Heart right ventricle (tissue), 16 donors: ENCODE data around the gene JPT1. TPM values are rescaled to one million over a fixed set of nuclear protein-coding genes. Genes with fewer than 3 reads are reported as not detected.
"Not testable (repeated sequence)": the region's sequence is repeated elsewhere in the genome, so short reads cannot be mapped to it uniquely, and the experiment has no call there.

Experiments used
- ATAC-seq, 8 donors: fragments of 200-7000 bp; cut with Tn5 transposase; one replicate each; pipeline ENCODE4 v1.9.1; 2020; ENCODE audit warnings: mild to moderate bottlenecking in 8 of 8, moderate library complexity in 8 of 8, moderate number of reproducible peaks in 1 of 8
- DNase-seq, 2 donors: peaks; one replicate each; pipeline ENCODE4 v3.0.0-alpha.2; 2020
- H3K27ac ChIP-seq, 10 donors: fragments of 200-600 bp; sonication (generic) in 2 of 10; one replicate each; pipeline versions ENCODE4 v1.5.0 to v1.8.0; 2020 to 2022; ENCODE audit warnings: mild to moderate bottlenecking in 3 of 10
- H3K27me3 ChIP-seq, 7 donors: fragments of 200-600 bp; one replicate each; pipeline ENCODE4 v1.8.0; 2021 to 2022; ENCODE audit warnings: mild to moderate bottlenecking in 2 of 7
- H3K36me3 ChIP-seq, 9 donors: fragments of 200-600 bp; sonication (generic) in 1 of 9; one replicate each; pipeline versions ENCODE4 v1.5.0 to v1.8.0; 2020 to 2022; ENCODE audit warnings: mild to moderate bottlenecking in 2 of 9
- H3K4me1 ChIP-seq, 9 donors: fragments of 200-600 bp; sonication (generic) in 1 of 9; one replicate each; pipeline versions ENCODE4 v1.5.0 to v1.8.0; 2020 to 2022; ENCODE audit warnings: mild to moderate bottlenecking in 4 of 9
- H3K4me3 ChIP-seq, 10 donors: fragments of 200-600 bp; sonication (generic) in 2 of 10; one replicate each; pipeline versions ENCODE4 v1.5.0 to v1.8.0; 2020 to 2022; ENCODE audit warnings: mild to moderate bottlenecking in 7 of 10, moderate library complexity in 2 of 10
- H3K9me3 ChIP-seq, 11 donors: fragments of 200-600 bp in 10 of 11; sonication (generic) in 2 of 11; one replicate each; pipeline versions ENCODE4 v1.5.0 to v1.8.0; 2013 to 2022; ENCODE audit warnings: mild to moderate bottlenecking in 2 of 11, control low read depth in 1 of 11, moderate library complexity in 1 of 11
- WGBS, 2 donors: extraction: QIAGEN DNeasy Blood & Tissue Kit; methylation state at CpG; one replicate each; pipeline ENCODE4 v1.1.7; 2013; ENCODE audit warnings: inconsistent platforms in 1 of 2; 5-methylcytosine and 5-hydroxymethylcytosine counted together
- intact Hi-C, 10 donors: fragments of 100-400 bp; cut with DNase I; formaldehyde crosslinking; loops; one replicate each; pipeline versions ENCODE4 v1.11.1 to v1.14.2; 2022
- polyA plus RNA-seq, 2 donors: library from polyadenylated mRNA; stranded (reverse); fragments of 200-250 nt; gene quantifications; one replicate each; pipeline ENCODE4 v1.2.3, GENCODE V29; 2013
- total RNA-seq, 10 donors: library from RNA; stranded (reverse); fragmentation: NEBNext Ultra II Directional in 3 of 10; extraction: Animal tissue kit (Norgen Biotek cat#: 25700) in 3 of 10; gene quantifications; one replicate each; pipeline versions ENCODE4 v1.2.1 to v1.2.4, GENCODE V29; 2021 to 2023
- TF ChIP-seq, protein P1 (sequence below), 9 donors: fragments of 200-600 bp; sonication (generic) in 2 of 9; IDR thresholded peaks; one replicate each; pipeline versions ENCODE4 v1.5.0 to v1.8.0; 2021 to 2022; ENCODE audit warnings: antibody characterized with exemption in 9 of 9, mild to moderate bottlenecking in 5 of 9, moderate library complexity in 1 of 9
- donor health status: Arrhythmogenic right ventricular cardiomyopathy.
- donor health status: ischemic (EF 13 %, LVEDD 7.1; RV severe dilation, severe dysfunction).
- donor health status: healthy with polysubstance abuse.
- donor health status: DM: no; HTN: yes; CAD: no.
- donor health status: DM: no; HTN: no; CAD: no.
- donor health status: ischemic (EF 25% LVEDD 6.9; RV normal size, moderate dysfunction).
- donor health status: ischemic (EF 25% LVEDD 5.7; RV mildly dilated, moderate dysfunction).
- donor health status: healthy.
- donor health status: DM: yes; HTN: yes; CAD: no.
- donor health status: Ischemic cardiomyopathy.
- donor health status: ischemic (EF 35%, LVEDD 5.7; RV mildly dilated, moderate dysfunction).
- donor health status: nonischemic (EF 11% LVEDD 7.7; RV severe dilation, severe dysfunction).
- donor health status: DM: yes; HTN: yes; CAD: no.
- donor health status: PGD.
- donor health status: ischemic (EF 29% LVEDD 5.4; RV normal size, mild dysfunction).
- donor health status: nonischemic (EF 23%, LVEDD 6.1; RV moderate dilation, normal function).

The JPT1 gene
- total and polyA plus RNA-seq, 12 donors, result 6.7 to 61.6 (median 14.7) TPM

DNA sequence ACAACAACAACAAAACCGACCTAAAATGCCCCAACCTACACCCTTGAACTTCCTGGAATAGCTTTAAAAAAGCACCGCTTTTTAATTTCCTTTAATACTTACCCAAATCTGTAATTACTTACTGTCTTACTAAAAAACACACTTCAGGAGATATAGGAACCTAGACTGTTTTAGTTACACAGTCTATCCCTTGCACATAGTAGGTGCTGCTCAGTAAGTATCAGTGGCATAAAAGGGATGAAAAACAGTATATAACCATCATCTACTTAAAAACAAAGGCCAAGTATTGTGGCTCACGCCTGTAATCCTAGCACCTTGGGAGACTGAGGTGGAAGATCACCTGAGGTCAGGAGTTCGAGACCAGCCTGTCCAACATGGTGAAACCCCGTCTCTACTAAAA is 22.3 kb upstream of the JPT1 start:
- TF ChIP-seq, protein P1, sequence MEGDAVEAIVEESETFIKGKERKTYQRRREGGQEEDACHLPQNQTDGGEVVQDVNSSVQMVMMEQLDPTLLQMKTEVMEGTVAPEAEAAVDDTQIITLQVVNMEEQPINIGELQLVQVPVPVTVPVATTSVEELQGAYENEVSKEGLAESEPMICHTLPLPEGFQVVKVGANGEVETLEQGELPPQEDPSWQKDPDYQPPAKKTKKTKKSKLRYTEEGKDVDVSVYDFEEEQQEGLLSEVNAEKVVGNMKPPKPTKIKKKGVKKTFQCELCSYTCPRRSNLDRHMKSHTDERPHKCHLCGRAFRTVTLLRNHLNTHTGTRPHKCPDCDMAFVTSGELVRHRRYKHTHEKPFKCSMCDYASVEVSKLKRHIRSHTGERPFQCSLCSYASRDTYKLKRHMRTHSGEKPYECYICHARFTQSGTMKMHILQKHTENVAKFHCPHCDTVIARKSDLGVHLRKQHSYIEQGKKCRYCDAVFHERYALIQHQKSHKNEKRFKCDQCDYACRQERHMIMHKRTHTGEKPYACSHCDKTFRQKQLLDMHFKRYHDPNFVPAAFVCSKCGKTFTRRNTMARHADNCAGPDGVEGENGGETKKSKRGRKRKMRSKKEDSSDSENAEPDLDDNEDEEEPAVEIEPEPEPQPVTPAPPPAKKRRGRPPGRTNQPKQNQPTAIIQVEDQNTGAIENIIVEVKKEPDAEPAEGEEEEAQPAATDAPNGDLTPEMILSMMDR (IDR thresholded peaks at IDR 0.05), result no peak
- ATAC-seq, result no peak

DNA sequence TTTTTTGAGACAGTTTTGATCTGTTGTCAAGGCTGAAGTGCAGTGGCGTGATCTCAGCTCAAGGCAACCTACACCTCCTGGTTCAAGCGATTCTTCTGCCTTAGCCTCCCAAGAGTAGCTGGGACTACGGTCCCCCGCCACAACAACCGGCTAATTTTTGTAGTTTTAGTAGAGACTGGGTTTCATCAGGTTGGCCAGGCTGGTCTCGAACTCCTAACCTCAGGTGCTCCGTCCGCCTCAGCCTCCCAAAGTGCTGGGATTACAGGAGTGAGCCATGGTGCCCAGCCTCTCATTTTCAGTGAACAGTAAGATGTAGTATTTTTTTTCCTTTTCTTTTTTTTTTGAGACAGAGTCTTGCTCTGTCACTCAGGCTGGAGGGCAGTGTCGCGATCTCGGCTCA is 20.7 kb upstream of the JPT1 start:
- TF ChIP-seq, protein P1 (IDR thresholded peaks at IDR 0.05), result no peak
- H3K27me3 ChIP-seq, result no peaks in the 10 kb centered on the region
- WGBS, 2 donors, result 94 to 95% methylated on average over 11 of the region's 11 CpGs
- no peak for DNase-seq
- ATAC-seq, result no peak
- peaks cover 0 to 100% (median 62%) of the 10 kb centered on the region in 9 donors for H3K36me3 ChIP-seq
- H3K27ac ChIP-seq, result no peak overlapping the region
- peaks cover 0 to 34% (median 14%) of the 10 kb centered on the region in 9 donors for H3K4me1 ChIP-seq
- H3K9me3 ChIP-seq, result no peaks in the 10 kb centered on the region
- H3K4me3 ChIP-seq, result no peak overlapping the region
- intact Hi-C loops, result loop anchor here in 7 of 10 donors (5.0 to 10.0 kb wide), 4 partner anchors 58 to 110 kb away; no protein-coding TSS in a partner anchor

More for the DNA sequence above, 22.3 kb upstream of the JPT1 start:
- H3K27me3 ChIP-seq, result no peaks in the 10 kb centered on the region
- no peak for DNase-seq
- no peaks in the 10 kb centered on the region for H3K9me3 ChIP-seq
- intact Hi-C loops, result loop anchor here in 3 of 10 donors (10.0 kb wide), 2 partner anchors 62 to 112 kb away; no protein-coding TSS in a partner anchor
- H3K27ac ChIP-seq, result no peak overlapping the region
- peaks cover 0 to 43% (median 26%) of the 10 kb centered on the region in 9 donors for H3K4me1 ChIP-seq
- WGBS, 2 donors, result 92% methylated on average over 5 of the region's 5 CpGs
- H3K4me3 ChIP-seq, result no peak overlapping the region
- H3K36me3 ChIP-seq, result peaks cover 0 to 92% (median 63%) of the 10 kb centered on the region in 9 donors

GRCh38 chr17:75173526-75173925 is 19.2 kb upstream of the JPT1 start:
- intact Hi-C loops, result loop anchor here in 7 of 10 donors (5.0 to 10.0 kb wide), 4 partner anchors 56 to 109 kb away; no protein-coding TSS in a partner anchor
- no peak overlapping the region for H3K4me3 ChIP-seq
- no peaks in the 10 kb centered on the region for H3K9me3 ChIP-seq
- no peaks in the 10 kb centered on the region for H3K27me3 ChIP-seq
- DNase-seq (no peak), ATAC-seq (no peak)
- peaks cover 0 to 21% (median 6%) of the 10 kb centered on the region in 9 donors for H3K4me1 ChIP-seq
- peaks cover 0 to 100% (median 57%) of the 10 kb centered on the region in 9 donors for H3K36me3 ChIP-seq
- TF ChIP-seq, protein P1 (IDR thresholded peaks at IDR 0.05), result no peak
- WGBS, 2 donors, result 85% methylated on average over 4 of the region's 4 CpGs
- no peak overlapping the region for H3K27ac ChIP-seq

DNA sequence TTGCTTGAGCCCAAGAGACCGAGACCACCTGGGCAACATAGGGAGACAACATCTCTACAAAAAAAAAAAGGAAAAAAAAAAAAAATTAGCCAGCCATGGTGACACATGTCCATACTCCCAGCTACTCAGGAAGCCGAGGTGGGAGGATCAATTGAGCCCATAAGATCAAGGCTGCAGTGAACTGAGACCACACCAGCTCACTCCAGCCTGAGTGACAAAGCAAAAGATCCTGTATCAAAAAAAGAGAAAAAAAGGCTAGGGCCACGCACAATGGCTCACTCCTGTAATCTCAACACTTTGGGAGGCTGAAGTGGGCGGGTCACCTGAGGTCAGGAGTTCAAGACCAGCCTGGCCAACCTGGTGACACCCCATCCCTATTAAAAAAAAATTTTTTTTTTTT is 14.7 kb upstream of the JPT1 start:
- TF ChIP-seq, protein P1 (IDR thresholded peaks at IDR 0.05), result no peak
- H3K4me3 ChIP-seq, result no peak overlapping the region
- no peak overlapping the region for H3K27ac ChIP-seq
- peaks cover 0 to 19% (median 5%) of the 10 kb centered on the region in 9 donors for H3K4me1 ChIP-seq
- intact Hi-C loops, result loop anchor here in 2 of 10 donors (10.0 kb wide), 2 partner anchors 54 to 104 kb away; no protein-coding TSS in a partner anchor
- 88 to 91% methylated on average over 4 of the region's 4 CpGs for WGBS, 2 donors
- H3K27me3 ChIP-seq, result no peaks in the 10 kb centered on the region
- no peak for DNase-seq
- peaks cover 0 to 100% (median 46%) of the 10 kb centered on the region in 9 donors for H3K36me3 ChIP-seq
- ATAC-seq, result no peak
- no peaks in the 10 kb centered on the region for H3K9me3 ChIP-seq

- H3K36me3 ChIP-seq, result peaks cover 0 to 72% (median 23%) of the 10 kb centered on the region in 9 donors
Observed at GRCh38 chr17:75164606-75165005, 10.3 kb upstream of the JPT1 start.

More at GRCh38 chr17:75164606-75165005, 10.3 kb upstream of the JPT1 start:
- ATAC-seq, H3K4me1 ChIP-seq, H3K4me3 ChIP-seq, DNase-seq, H3K9me3 ChIP-seq, H3K27ac ChIP-seq, H3K27me3 ChIP-seq: not testable (repeated sequence)
- WGBS, 2 donors, result 97% methylated on average over 15 of the region's 15 CpGs
- intact Hi-C loops, result loop anchor here in 2 of 10 donors (10.0 kb wide), 2 partner anchors 50 to 100 kb away; no protein-coding TSS in a partner anchor
